ENCODE data around the gene LRCH2.

Gene LRCH2

GRCh38 chrX:115068896-115069295 is 165.0 kb downstream of the LRCH2 start:
- DNase-seq (ENCODE audit: low read depth in 4 of 4, low spot score in 1 of 4) = no peak

- no peak for DNase-seq (ENCODE audit: low read depth in 4 of 4, low spot score in 1 of 4)
These were observed 166.1 kb downstream of the LRCH2 start for GRCh38 chrX:115067812-115068211.

- no peak for DNase-seq (ENCODE audit: low read depth in 4 of 4, low spot score in 1 of 4)
These were observed 168.6 kb downstream of the LRCH2 start for GRCh38 chrX:115065304-115065703.

All from stimulated activated CD4-positive, alpha-beta T cell treated with anti-CD3 and anti-CD28 coated beads, Interleukin-1b, Interleukin-23, amount 100 ng/mL, for 24 hours (primary cell).